Stimulated activated CD4-positive, alpha-beta T cell treated with anti-CD3 and anti-CD28 coated beads, Interleukin-4, amount 100 ng/mL, for 1 hour (primary cell): ENCODE measurements around the gene HK1.
"Not testable (repeated sequence)": the region's sequence is repeated elsewhere in the genome, so short reads cannot be mapped to it uniquely, and the experiment has no call there.

Source experiments
- DNase-seq: peaks from one replicate; pipeline ENCODE4 v3.0.0-alpha.2; 2020

Gene HK1

DNA sequence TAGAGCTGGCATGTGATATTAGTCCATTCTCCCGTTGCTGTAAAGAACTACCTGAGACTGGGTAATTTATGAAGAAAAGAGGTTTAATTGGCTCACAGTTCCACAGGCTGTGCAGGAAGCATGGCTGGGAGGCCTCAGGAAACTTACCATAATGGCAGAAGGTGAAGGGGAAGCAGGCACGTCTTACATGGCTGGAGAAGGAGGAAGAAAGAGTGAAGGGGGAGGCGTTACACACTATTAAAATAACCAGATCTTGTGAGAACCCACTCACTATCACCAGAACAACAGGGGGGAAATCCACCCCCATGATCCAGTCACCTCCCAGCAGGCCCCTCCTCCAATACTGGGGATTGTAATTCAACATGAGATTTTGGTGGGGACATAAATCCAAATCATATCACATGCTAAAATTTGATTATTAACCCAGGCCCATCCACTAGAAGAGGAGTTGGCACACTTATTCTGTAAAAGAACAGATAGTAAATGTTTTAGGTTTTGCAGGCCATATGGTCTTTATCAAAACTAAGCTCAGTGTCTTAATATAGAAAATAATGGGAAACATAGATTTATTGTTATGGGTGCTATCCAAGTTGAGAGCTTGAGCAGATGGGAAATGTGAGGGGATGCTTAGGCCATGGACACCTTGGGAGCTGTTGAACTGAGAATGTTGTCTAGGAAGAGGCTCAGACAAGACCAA lies 18.6 kb upstream of the HK1 start:
- DNase-seq: no peak

DNA sequence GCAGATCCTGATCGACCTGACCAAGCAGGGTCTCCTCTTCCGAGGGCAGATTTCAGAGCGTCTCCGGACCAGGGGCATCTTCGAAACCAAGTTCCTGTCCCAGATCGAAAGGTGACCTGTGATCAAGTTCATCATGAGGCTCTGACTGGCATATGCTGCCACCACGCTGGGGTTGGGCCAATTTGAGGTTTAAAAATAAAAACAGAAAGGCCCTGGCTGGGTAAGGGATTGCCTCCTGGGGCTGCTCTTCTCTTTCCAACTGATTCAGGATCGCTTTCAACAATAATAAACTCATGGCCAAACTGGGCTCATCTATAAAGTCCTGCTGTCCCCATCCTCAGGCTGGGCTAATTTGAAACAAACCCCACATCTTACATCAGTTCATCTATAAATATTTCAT lies 17.1 kb upstream of the HK1 start:
- no peak for DNase-seq

DNA sequence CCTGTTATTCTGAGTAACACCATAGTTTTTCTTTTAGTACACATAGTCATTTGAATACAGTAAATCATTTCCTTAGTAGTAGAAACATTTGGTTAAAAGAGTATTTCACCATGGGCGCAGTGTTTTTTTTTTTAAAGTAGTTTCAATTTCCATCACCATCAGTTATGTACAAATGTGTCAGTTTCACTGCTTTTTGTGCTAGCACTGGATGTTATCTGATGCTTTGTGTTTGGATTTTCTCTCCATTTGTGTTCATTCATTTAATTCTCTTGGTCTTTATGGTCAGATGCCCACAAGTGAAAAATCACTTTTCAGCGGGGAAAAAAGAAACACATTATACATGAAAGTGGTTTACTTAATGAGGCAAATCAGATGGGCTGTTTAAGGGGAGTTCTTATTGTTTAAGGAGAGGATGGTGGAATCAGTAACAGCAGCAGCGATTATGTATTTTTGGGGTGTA lies 16.0 kb upstream of the HK1 start:
- DNase-seq: no peak

DNA sequence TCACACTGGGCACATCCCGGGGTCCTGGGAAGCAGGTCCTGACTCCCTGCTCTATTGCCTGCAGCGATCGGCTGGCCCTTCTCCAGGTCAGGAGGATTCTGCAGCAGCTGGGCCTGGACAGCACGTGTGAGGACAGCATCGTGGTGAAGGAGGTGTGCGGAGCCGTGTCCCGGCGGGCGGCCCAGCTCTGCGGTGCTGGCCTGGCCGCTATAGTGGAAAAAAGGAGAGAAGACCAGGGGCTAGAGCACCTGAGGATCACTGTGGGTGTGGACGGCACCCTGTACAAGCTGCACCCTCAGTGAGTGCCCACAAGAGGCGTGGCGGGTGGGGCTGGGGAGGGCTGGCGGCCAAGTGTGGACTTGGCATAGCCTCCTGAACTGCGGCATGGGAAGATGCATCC lies 12.8 kb upstream of the HK1 start:
- no peak for DNase-seq

DNA sequence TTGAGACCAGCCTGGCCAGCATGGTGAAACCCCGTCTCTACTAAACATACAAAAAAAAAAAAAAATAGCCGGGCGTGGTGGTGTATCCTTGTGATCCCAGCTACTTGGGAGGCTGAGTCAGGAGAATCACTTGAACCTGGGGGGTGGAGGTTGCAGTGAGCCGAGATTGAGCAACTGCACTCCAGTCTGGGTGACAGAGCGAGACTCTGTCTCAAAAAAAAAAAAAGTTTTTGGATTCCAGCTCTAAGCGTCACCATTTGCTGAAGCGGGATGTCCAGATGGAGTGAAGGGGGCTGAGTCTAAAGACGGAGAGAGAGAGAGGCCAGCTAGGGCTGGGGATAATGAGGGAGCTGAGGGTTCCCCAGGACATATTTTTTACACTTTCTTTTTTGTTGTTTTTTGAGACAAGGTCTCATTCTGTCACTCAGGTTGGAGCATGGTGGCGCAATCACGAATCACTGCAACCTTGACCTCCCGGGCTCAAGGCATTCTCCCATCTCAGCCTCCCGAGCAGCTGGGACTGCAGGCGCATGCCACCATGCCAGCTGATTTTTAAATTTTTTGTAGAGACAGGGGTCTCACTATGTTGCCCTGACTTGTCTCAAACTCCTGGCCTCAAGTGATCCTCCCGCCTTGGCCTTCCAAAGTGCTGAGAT lies 9.4 kb upstream of the HK1 start:
- DNase-seq: no peak

DNA sequence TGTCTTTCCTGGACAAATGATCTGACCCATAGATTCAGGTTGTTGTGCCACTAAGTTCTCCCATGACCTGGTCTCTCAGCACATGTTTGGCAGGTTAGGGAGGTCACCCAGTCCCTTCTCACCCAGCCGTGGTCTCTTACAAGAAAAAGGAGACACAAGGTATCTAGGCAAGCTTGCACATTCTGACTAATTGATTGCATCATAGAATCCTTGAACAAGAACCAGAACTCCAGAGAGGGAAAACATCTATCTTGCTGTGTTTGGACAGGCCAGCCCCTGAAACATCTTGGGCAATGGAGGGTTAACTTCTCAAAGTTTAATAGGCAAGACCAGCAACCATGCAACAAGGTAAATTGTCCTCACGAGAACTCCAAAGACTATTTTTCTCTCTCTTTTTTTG lies 8.5 kb upstream of the HK1 start:
- DNase-seq: no peak

DNA sequence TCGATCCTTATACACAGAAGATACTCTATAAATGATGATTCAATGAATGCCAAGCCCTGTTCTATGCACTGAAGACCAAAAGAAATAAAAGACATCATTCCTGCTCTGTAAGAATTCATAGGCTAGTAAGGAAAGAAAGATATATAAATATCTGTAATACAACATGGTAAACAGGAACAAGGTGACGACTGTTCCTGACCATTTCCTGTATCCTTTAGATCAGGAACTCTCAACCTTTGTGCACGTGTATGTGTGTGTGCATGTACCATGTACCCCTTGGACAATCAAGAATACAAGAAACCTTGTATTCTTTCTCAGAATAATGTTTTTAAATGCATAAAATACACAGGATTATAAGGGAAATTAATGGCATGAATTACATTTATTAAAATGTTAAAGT lies 7.3 kb upstream of the HK1 start:
- DNase-seq: no peak

DNA sequence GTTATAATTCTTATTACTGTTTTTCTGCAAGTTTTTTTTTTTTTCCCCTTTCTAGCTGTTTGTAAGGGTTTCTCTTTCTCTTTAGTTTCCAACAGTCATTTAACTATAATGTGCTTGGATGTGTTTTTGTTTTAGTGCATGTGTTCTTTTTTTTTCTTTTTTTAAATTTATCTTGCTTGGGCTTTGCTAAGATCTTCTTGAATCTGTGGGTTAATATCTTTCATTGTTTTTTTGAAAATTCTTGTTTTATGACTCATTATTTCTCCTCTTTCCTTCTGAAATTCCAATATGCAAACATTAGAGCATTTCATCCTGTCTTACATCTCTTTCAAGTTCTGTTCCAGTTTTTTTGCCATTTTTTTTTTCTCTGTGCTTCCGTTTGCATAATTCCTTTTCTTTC lies 5.7 kb upstream of the HK1 start:
- no peak for DNase-seq

DNA sequence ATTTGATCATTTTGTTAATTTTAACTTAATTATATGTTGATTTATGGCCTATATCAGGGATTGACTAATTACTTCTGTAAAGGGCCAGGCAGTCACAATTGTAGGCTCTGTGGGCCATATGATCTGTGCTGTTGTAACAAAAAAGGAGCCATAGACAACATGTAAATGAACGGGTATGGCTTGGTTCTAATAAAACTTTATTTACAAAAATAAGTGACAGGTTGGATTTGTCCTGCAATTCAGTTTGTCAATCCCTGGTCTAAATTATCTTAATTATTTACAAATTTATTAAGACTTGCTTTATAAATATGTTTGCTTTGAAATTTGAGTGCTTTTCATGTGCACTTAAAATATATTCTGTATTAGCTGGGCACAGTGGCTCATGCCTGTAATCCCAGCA lies 2.9 kb upstream of the HK1 start:
- DNase-seq: no peak

DNA sequence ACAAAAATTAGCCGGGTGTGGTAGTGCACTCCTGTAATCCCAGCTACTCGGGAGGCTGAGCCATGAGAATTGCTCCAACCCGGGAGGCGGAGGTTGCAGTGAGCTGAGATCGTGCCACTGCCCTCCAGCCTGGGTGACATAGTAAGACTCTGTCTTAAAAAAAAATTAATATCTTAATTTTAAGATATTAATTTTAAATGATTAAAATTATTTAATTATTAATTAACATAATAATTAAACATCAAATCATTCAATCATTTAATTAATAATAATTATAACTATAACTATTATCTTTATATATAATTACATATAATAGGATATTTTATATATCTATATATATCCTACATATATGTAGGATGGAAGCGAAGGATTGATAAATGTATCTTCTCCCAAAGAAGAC lies 1.8 kb upstream of the HK1 start:
- no peak for DNase-seq

DNA sequence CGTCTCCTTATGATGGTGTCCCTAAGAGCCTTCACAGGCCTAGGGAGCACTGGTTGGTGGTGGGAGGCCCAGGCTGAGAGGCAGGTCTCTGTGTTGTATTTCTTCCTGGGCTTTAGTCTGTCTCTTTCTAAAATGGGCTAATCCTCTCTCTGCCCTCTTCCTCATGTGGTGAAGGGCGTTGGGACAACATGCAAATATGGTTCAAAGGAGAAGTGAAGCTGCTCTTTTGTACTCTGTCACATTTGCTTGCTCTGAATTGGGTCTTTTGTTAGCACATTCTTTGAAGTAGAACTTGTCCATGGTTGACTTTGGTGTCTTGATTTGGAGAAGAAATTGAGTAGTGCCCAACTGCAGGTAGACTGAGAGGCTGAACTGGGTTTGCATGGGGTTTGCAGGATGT lies 814 bp downstream of the HK1 start:
- DNase-seq: no peak

DNA sequence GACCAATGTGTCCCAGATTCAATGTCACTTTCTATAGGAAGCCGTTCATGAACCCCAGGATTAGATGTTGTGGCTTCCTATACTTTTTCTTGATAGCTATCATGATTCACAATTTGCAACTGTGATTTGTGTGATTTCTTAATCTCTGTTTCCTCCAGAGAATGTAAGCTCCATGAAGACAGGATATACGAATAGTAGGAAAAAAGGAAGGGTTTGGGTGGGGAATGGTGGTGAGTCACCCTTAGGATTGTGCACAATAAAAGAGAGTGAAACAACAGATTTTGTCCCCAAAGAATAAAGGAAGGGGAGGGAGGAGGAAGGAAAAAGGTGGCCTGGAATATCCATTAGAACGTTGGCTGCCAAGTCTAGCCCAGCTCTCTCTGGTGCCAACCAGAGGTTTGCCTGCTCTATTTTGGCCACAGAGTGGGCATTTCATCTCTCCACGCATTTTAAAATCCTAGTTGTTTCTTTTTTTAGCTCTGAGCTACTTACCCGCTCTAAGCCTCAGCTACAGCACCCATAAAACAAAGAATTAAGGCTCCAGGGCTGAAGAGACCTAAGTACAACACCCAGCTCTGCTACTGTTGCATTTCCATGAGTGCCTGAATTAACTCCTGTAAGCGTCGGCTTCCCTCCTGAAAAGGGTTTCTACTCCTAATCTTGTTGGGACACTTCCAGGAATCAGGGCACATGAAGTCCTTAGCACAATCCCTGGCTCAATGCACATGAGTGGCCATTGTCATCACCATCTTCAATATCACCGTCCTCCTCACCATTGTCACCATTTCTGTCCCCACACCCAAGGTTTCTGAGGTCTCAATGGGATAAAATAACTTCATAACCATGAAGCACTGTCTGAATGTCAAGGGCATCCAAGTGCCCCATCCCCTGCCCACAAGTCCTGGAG lies 3.5 kb downstream of the HK1 start:
- DNase-seq: no peak

DNA sequence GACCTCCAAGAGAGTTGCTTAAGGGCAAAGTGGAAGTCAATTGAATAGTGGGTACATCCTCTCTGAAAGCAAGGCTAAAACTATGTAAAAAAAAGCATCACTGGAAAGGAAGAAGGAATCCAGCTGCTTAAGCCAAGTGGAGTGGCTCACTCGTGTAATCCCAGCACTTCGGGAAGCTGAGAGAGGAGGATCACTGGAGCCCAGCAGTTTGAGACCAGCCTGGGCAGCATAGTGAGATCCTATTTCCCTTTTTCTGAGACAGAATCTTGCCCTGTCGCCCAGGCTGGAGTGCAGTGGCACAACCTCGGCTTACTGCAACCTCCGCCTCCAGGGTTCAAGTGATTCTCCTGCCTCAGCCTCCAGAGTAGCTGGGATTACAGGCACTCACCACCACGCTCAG lies 6.1 kb downstream of the HK1 start:
- DNase-seq: not testable (repeated sequence)

DNA sequence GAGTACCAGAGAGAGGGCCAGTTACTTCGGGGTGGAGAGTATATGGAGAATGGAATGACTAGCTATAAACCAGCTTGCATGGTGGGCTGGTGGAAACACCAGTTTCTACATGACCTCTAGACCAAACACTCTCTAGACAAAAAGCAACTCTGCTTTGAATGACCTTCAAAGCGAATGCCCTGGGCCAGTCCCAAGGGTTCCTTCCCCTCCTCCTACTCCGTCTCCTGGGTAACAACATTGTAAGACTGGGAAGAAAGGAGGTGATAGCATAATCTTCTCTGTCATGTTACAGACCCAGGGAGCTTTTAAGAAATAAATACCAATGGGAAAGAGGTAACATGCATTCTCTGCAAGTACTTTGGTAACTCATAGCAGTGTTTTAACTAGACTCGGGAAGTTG lies 7.4 kb downstream of the HK1 start:
- no peak for DNase-seq

DNA sequence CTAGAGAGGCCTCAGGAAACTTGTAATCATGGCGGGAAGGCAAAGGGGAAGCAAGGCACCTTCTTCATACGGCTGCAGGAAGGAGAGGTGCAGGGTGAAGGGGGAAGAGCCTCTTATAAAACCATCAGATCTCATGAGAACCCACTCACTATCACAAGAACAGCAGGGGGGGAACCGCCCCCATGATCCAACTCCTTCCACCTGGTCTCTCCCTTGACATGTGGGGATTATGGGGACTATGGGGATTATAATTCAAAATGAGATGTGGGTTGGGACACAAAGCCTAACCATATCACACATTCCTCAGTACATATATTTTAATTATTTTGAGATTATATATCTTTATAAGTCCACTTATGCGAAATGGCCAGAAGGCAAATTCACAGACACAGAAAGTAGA lies 8.9 kb downstream of the HK1 start:
- no peak for DNase-seq

DNA sequence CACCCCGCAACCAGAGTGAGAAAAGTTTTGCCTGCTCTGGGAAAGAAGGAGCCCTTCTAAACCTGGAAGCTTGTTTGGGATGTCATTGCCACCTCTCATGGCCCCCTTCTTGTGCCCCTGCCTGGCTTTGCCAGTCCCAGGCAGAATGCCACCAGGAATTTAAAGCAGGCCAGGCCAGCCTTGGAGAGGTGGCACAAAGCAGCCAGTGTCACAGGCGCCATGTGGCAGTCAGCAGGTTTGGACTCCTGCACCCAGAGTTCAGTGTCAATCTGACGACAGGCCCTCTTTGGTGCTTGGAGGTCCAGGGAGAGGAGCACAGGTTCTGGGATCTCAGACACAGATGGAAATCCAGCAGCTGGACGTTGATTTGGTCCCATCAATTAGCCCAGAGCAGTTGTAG lies 12.7 kb downstream of the HK1 start:
- no peak for DNase-seq

DNA sequence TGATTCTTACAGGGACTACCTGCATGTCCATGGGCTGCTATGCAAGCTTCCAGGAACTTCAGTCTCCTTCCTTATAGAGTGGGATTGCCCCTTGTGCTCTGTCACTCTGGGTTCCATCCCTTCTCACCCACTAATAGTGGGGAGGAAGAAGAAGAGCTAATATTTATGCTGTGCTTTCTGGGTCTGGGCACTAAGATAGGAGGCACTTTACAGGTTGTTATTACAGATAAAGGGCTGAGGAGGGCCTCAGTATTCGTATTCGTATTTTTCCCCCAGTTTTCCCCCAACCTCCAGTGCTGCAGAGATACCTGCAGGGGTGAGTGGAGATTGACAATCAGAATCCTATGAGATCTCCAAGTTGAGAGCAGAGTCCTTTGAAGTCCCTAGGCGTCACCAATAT lies 14.2 kb downstream of the HK1 start:
- DNase-seq: no peak

DNA sequence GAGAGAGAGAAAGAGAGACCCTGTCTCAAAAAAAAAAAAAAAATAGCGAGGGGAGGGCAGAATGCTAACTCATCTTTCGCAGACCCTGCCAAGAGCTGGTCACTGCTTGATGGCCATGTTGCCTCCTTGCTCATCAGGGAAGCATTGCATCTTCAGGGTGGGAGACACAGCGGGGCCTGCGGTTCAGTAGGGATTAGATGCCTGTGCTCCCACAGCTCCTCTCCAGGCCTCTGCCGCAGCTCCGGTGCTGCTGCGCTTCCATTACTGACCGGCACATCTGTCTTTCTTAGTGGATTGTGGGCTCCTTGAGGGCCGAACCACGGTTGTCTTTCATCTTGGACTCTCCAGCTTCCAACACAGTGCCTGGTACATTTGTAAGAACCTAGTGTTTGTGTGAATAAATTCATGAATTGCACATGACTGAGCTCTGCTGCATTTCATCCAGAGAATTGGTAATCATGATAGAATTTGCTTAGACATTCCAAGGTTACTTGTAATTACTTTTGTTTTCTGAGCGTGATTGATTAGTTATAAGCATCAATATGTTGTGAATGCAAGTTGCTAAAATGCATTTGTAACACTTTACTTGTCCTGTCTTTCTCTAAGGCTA lies 16.8 kb downstream of the HK1 start:
- no peak for DNase-seq

DNA sequence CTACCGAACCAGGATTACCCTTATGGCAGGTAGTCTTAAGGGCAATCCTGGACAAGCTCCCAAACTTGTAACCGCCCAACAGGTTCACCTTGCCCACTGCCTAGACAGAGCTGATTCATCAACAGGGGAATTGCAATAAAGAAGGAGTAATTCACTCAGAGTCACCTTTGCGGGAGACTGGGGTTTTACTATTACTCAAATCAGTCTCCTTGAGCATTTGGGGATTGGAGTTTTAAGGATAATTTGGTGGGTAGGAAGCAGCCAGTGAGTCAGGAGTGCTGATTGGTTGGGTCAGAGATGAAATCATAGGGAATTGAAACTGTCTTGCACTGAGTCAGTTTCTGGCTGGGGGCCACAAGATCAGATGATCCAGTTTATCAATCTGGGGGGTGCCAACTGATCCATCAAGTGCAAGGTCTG lies 25.3 kb downstream of the HK1 start:
- no peak for DNase-seq

DNA sequence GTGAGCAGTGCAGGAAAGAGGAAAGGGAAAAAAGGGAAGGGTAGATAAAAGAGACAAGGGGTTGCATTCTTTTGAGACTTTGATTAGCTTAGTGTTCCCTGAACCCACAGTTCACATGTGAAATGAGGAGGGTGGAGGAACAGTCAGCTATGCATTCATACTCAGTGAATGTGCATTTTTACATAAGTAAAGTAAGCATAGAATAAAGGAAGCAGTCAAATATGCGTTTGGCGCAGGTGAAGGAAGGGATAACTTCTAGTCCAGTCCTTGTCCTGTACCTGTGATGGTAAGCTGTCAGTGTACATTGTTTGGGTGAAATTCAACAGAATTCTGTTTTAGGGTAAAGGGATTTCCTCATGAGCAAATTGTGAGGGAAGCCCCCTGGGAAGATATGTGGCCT lies 28.1 kb downstream of the HK1 start:
- no peak for DNase-seq

DNA sequence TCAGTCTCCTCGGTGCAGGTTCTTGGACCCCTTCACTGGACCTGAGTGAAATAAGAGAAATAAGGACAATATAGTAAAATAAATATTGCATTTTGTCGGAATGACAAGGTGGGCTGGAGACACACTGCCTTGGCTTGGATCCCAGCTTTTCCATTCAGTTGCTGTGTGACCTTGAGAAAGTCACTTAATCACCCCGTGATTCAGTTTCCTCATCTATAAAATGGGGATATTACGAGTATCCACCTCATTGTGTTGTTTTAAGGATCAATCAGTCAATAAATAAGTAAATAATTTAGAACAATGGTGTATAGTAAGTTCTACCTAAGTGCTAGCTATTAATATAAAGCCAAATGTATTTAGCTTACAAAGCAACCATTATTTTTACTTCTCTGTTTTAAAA lies 29.1 kb downstream of the HK1 start:
- DNase-seq: no peak

DNA sequence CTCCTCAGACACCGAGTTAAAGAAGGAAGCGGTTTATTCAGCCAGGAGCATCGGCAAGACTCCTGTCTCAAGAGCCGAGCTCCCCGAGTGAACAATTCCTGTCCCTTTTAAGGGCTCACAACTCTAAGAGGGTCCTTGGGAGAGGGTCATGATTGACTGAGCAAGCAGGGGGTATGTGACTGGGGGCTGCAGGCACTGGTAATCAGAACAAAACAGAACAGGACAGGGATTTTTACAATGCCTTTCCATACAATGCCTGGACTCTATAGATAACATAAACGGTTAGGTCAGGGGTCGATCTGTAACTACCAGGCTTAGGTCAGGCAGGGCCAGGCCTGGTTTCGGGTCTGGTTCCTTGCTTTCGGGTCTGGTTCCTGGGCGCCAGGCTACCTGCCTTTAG lies 30.0 kb downstream of the HK1 start:
- DNase-seq: not testable (repeated sequence)

DNA sequence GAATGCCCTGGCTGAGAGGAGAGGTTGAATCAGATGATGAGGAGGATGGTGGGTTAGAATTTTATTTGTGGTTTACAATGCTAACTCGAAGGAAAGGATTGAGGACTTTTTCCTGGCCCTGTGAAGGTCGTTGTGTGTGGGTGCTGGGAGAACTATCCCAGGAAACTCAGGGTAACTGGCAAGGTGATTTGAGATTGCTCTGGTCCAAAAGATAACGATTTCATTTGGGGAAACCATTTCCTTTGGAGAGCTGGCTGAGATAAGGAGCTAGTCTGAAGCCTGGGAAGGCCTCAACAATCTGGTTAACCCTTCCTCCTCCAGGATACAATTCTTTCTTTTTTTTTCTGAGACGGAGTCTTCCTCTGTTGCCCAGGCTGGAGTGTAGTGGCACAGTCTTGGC lies 33.0 kb downstream of the HK1 start:
- DNase-seq: no peak

DNA sequence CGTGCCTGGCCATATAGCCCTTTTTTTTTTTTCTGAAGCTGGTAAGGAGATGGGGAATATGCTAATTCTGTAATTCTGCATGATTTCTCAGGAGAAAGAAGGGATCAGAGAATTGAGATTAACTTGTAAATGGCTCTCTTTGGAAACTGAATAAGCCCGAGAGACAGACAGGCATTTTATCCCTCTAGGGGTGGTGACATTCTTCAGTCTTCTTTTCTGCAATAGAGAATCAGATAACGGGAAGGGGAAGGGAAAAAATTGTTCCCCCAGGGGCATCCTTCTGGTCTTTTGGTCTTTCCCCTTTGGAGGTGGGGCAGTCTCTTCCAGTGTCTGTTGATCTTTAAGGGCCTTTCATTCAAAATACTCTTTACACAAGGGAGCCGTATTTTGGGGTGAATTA lies 34.2 kb downstream of the HK1 start:
- no peak for DNase-seq
